Measurements from ENCODE around the gene C4orf50. TPM values are rescaled to one million over a fixed set of nuclear protein-coding genes. Genes with fewer than 3 reads are reported as not detected.

The C4orf50 gene
- total and polyA plus RNA-seq, 2 experiments from 2014 or later: not detected

GRCh38 chr4:5930876-5931275 is 87.4 kb downstream of the C4orf50 start:
- Histone ChIP-seq H3K27me3 (replicated peaks; ENCODE audit: insufficient read depth) (peaks cover 27% of the 10 kb centered on the region), H3K79me2 (ENCODE audit: insufficient read depth) (no peaks in the 10 kb centered on the region), H3F3A (ENCODE audit: insufficient read depth) (no peaks in the 10 kb centered on the region), H3K9me3 (ENCODE audit: low read depth) (no peaks in the 10 kb centered on the region), H4K20me1 (ENCODE audit: insufficient read depth) (no peaks in the 10 kb centered on the region), H3K4me1 (ENCODE audit: insufficient read depth) (no peaks in the 10 kb centered on the region), H2AFZ (no peak overlapping the region), H3K4me3 (no peak overlapping the region), H3K36me3 (ENCODE audit: low read depth) (no peaks in the 10 kb centered on the region), H3K4me2 (ENCODE audit: unreplicated experiment) (no peak overlapping the region), H3K9ac (no peak overlapping the region), H3K9me2 (ENCODE audit: insufficient read depth) (no peaks in the 10 kb centered on the region), H3K27ac (no peak overlapping the region)
- no peak for DNase-seq
- in situ Hi-C loops (cut with MboI): no loop called here
- WGBS, 2 experiments (ENCODE audit: low coverage in 1 of 2, low lambda C conversion rate in 2 of 2, missing lambda C conversion rate in 2 of 2): 20 to 25% methylated on average over 7 of the region's 7 CpGs
- TF ChIP-seq EZH2 (IDR thresholded peaks at IDR 0.05; ENCODE audit: insufficient read depth, poor library complexity, severe bottlenecking): no peak
- TF ChIP-seq EZH2phosphoT487 (IDR thresholded peaks at IDR 0.05; ENCODE audit: insufficient read depth, low read depth): no peak

DNA sequence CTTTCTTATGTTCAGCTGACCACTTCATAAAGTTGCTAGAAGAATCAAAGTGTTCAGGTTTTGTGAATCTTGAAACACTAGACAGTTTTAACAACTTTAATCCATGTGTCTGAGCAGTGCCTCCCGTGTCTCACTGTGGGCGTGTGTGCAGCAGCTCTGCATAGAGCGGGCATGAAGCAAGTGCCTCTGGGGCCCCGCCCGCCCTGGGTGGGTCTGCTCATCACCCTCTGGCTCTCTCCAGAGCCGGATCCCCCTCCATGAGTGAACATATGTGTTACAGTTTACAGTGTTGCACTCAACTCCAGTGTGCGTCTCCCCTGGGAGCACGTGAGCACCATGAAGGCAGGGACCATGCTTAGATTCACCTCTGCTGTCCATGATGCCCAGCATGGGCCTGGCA is 87.8 kb downstream of the C4orf50 start:
- no peak for DNase-seq
- in situ Hi-C loops (cut with MboI): no loop called here
- no peaks in the 10 kb centered on the region for H3K4me1 ChIP-seq (ENCODE audit: insufficient read depth)
- no peaks in the 10 kb centered on the region for H3F3A ChIP-seq (ENCODE audit: insufficient read depth)
- H3K9me2 ChIP-seq (ENCODE audit: insufficient read depth): no peaks in the 10 kb centered on the region
- 21 to 26% methylated on average over 8 of the region's 8 CpGs for WGBS, 2 experiments (ENCODE audit: low coverage in 1 of 2, low lambda C conversion rate in 2 of 2, missing lambda C conversion rate in 2 of 2)
- no peaks in the 10 kb centered on the region for H3K36me3 ChIP-seq (ENCODE audit: low read depth)
- H3K79me2 ChIP-seq (ENCODE audit: insufficient read depth): no peaks in the 10 kb centered on the region
- TF ChIP-seq EZH2phosphoT487 (IDR thresholded peaks at IDR 0.05; ENCODE audit: insufficient read depth, low read depth): no peak
- TF ChIP-seq EZH2 (IDR thresholded peaks at IDR 0.05; ENCODE audit: insufficient read depth, poor library complexity, severe bottlenecking): no peak
- peaks cover 27% of the 10 kb centered on the region for H3K27me3 ChIP-seq (replicated peaks; ENCODE audit: insufficient read depth)
- no peaks in the 10 kb centered on the region for H4K20me1 ChIP-seq (ENCODE audit: insufficient read depth)
- no peaks in the 10 kb centered on the region for H3K9me3 ChIP-seq (ENCODE audit: low read depth)
- H3K27ac ChIP-seq: no peak overlapping the region
- H3K4me2 ChIP-seq (ENCODE audit: unreplicated experiment): no peak overlapping the region
- no peak overlapping the region for H2AFZ ChIP-seq
- H3K4me3 ChIP-seq: no peak overlapping the region
- no peak overlapping the region for H3K9ac ChIP-seq

- Histone ChIP-seq H3K27me3 (replicated peaks; ENCODE audit: insufficient read depth) (peaks cover 27% of the 10 kb centered on the region), H3K27ac (no peak overlapping the region), H3K4me2 (ENCODE audit: unreplicated experiment) (no peak overlapping the region), H3K36me3 (ENCODE audit: low read depth) (no peaks in the 10 kb centered on the region), H3K9me2 (ENCODE audit: insufficient read depth) (no peaks in the 10 kb centered on the region), H3K79me2 (ENCODE audit: insufficient read depth) (no peaks in the 10 kb centered on the region), H3K9ac (no peak overlapping the region), H3K4me1 (ENCODE audit: insufficient read depth) (no peaks in the 10 kb centered on the region), H3K9me3 (ENCODE audit: low read depth) (no peaks in the 10 kb centered on the region), H3F3A (ENCODE audit: insufficient read depth) (no peaks in the 10 kb centered on the region), H3K4me3 (no peak overlapping the region), H2AFZ (no peak overlapping the region), H4K20me1 (ENCODE audit: insufficient read depth) (no peaks in the 10 kb centered on the region)
- no peak for TF ChIP-seq EZH2 (IDR thresholded peaks at IDR 0.05; ENCODE audit: insufficient read depth, poor library complexity, severe bottlenecking)
- WGBS, 2 experiments (ENCODE audit: low coverage in 1 of 2, low lambda C conversion rate in 2 of 2, missing lambda C conversion rate in 2 of 2): 30 to 31% methylated on average over 8 of the region's 8 CpGs
- DNase-seq: no peak
- in situ Hi-C loops (cut with MboI): no loop called here
These were observed 89.3 kb downstream of the C4orf50 start for GRCh38 chr4:5928844-5929420.

- Histone ChIP-seq H3K4me2 (ENCODE audit: unreplicated experiment) (no peak overlapping the region), H3K9me3 (ENCODE audit: low read depth) (no peaks in the 10 kb centered on the region)
These were observed 90.0 kb downstream of the C4orf50 start for GRCh38 chr4:5928274-5928673.

DNA sequence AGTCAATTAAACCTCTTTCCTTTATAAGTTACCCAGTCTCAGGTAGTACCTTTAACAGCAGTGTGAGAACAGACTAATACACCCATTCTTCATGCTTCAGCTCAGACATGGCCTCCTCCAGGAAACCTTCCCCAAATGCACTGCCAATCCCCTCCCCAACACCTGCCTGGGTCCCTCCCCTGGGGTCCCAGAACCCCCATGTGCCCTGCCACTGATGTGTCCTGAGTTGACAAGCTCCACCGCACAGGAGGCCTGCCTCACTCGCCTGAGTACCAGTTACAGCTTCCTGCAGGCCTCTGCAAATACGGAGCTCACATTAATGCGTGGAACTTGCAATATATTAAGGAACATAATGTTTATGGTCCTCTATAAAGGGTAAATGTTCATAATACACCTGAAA is 90.5 kb downstream of the C4orf50 start:
- no peaks in the 10 kb centered on the region for H3K79me2 ChIP-seq (ENCODE audit: insufficient read depth)
- 51 to 56% methylated on average over 4 of the region's 4 CpGs for WGBS, 2 experiments (ENCODE audit: low coverage in 1 of 2, low lambda C conversion rate in 2 of 2, missing lambda C conversion rate in 2 of 2)
- H3K27ac ChIP-seq: no peak overlapping the region
- no peaks in the 10 kb centered on the region for H3K4me1 ChIP-seq (ENCODE audit: insufficient read depth)
- H3K36me3 ChIP-seq (ENCODE audit: low read depth): no peaks in the 10 kb centered on the region
- H3F3A ChIP-seq (ENCODE audit: insufficient read depth): no peaks in the 10 kb centered on the region
- no peak overlapping the region for H3K4me3 ChIP-seq
- TF ChIP-seq EZH2 (IDR thresholded peaks at IDR 0.05; ENCODE audit: insufficient read depth, poor library complexity, severe bottlenecking): no peak
- TF ChIP-seq EZH2phosphoT487 (IDR thresholded peaks at IDR 0.05; ENCODE audit: insufficient read depth, low read depth): no peak
- no peak overlapping the region for H3K4me2 ChIP-seq (ENCODE audit: unreplicated experiment)
- in situ Hi-C loops (cut with MboI): no loop called here
- peaks cover 26% of the 10 kb centered on the region for H3K27me3 ChIP-seq (replicated peaks; ENCODE audit: insufficient read depth)
- H3K9me2 ChIP-seq (ENCODE audit: insufficient read depth): no peaks in the 10 kb centered on the region
- H4K20me1 ChIP-seq (ENCODE audit: insufficient read depth): no peaks in the 10 kb centered on the region
- no peak overlapping the region for H3K9ac ChIP-seq
- H2AFZ ChIP-seq: no peak overlapping the region
- DNase-seq: no peak
- H3K9me3 ChIP-seq (ENCODE audit: low read depth): no peaks in the 10 kb centered on the region

More at GRCh38 chr4:5928274-5928673, 90.0 kb downstream of the C4orf50 start:
- H3K4me1 ChIP-seq (ENCODE audit: insufficient read depth): no peaks in the 10 kb centered on the region
- H4K20me1 ChIP-seq (ENCODE audit: insufficient read depth): no peaks in the 10 kb centered on the region
- 2 to 3% methylated on average over 8 of the region's 8 CpGs for WGBS, 2 experiments (ENCODE audit: low coverage in 1 of 2, low lambda C conversion rate in 2 of 2, missing lambda C conversion rate in 2 of 2)
- H3K79me2 ChIP-seq (ENCODE audit: insufficient read depth): no peaks in the 10 kb centered on the region
- no peak overlapping the region for H2AFZ ChIP-seq
- no peak overlapping the region for H3K9ac ChIP-seq
- H3K4me3 ChIP-seq: no peak overlapping the region
- no peaks in the 10 kb centered on the region for H3F3A ChIP-seq (ENCODE audit: insufficient read depth)
- H3K36me3 ChIP-seq (ENCODE audit: low read depth): no peaks in the 10 kb centered on the region
- in situ Hi-C loops (cut with MboI): no loop called here
- no peaks in the 10 kb centered on the region for H3K9me2 ChIP-seq (ENCODE audit: insufficient read depth)
- TF ChIP-seq EZH2 (IDR thresholded peaks at IDR 0.05; ENCODE audit: insufficient read depth, poor library complexity, severe bottlenecking): no peak
- no peak for TF ChIP-seq EZH2phosphoT487 (IDR thresholded peaks at IDR 0.05; ENCODE audit: insufficient read depth, low read depth)
- H3K27me3 ChIP-seq (replicated peaks; ENCODE audit: insufficient read depth): peaks cover 27% of the 10 kb centered on the region
- H3K27ac ChIP-seq: no peak overlapping the region
- no peak for DNase-seq

All from GM23248 (cell line).